Measurements from ENCODE around the gene GMPPB. TPM values are rescaled to one million over a fixed set of nuclear protein-coding genes. Genes with fewer than 3 reads are reported as not detected.
A peak's percentile ranks its signal among the peaks of the same experiment; 100 is the strongest.

GMPPB gene
- total RNA-seq, 1 donor = 21.0 TPM

DNA sequence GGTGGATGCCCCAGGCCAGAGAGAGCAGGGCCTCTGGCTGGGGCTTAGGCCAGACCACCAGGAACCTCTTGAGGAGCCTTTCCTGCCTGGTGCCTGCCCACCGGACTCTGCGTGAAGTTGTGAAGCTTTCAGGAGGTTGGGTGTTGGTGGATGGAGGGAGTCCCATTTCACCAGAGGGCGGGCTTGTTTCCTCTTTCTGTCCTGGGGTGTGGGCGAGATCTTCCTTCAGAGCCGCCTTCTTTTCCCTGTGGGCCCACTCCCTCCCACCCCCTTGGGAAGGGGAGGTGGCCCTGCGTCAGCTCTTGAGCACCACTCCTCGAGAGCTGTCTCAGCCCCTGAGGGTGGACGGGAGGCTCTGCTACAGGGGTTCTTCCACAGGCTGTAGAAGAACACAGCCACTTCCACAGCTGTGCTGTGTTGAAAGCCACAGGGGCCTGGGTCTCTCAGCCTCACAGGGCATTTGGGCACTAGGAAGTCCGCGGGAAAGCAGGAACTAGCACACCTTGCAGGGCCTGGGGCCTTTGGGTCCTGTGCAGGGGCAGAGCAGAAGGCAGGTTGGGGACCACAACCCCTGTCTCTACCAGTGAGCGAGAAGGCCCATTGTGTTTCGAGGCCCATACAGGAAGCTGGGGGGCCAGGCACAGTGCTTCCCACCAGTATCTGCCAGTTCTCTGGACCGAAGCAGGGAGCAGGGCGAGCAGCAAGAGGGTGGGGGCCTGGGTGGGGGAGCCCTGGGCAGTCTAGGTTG lies 6.4 kb downstream of the GMPPB start:
- no peaks in the 10 kb centered on the region for H3K9me3 ChIP-seq (ENCODE audit: low read depth, low read length)
- no peak overlapping the region for H3K4me3 ChIP-seq (ENCODE audit: insufficient read depth, low read length)
- H3K79me2 ChIP-seq (ENCODE audit: insufficient read depth, low read length) = peaks cover 6% of the 10 kb centered on the region
- no peaks in the 10 kb centered on the region for H3K27me3 ChIP-seq (ENCODE audit: insufficient read depth, low read length)
- H4K20me1 ChIP-seq (ENCODE audit: insufficient read depth, low read length) = peaks cover 14% of the 10 kb centered on the region
- peaks cover 17% of the 10 kb centered on the region for H3K36me3 ChIP-seq (ENCODE audit: insufficient read depth, low read length)
- H2AFZ ChIP-seq (ENCODE audit: low read length) = no peak overlapping the region
- DNase-seq (ENCODE audit: insufficient read length, low spot score, missing footprints) = peak; percentile 43
- H3K4me1 ChIP-seq (ENCODE audit: insufficient read depth, low read length) = peaks cover 6% of the 10 kb centered on the region
- no peak overlapping the region for H3K4me2 ChIP-seq (ENCODE audit: insufficient read depth, low read length)
- TF ChIP-seq, protein P1, sequence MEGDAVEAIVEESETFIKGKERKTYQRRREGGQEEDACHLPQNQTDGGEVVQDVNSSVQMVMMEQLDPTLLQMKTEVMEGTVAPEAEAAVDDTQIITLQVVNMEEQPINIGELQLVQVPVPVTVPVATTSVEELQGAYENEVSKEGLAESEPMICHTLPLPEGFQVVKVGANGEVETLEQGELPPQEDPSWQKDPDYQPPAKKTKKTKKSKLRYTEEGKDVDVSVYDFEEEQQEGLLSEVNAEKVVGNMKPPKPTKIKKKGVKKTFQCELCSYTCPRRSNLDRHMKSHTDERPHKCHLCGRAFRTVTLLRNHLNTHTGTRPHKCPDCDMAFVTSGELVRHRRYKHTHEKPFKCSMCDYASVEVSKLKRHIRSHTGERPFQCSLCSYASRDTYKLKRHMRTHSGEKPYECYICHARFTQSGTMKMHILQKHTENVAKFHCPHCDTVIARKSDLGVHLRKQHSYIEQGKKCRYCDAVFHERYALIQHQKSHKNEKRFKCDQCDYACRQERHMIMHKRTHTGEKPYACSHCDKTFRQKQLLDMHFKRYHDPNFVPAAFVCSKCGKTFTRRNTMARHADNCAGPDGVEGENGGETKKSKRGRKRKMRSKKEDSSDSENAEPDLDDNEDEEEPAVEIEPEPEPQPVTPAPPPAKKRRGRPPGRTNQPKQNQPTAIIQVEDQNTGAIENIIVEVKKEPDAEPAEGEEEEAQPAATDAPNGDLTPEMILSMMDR (IDR thresholded peaks at IDR 0.05; ENCODE audit: extremely low read depth, low read depth, low read length) = no peak
- H3K27ac ChIP-seq (ENCODE audit: low read depth, low read length) = no peak overlapping the region

DNA sequence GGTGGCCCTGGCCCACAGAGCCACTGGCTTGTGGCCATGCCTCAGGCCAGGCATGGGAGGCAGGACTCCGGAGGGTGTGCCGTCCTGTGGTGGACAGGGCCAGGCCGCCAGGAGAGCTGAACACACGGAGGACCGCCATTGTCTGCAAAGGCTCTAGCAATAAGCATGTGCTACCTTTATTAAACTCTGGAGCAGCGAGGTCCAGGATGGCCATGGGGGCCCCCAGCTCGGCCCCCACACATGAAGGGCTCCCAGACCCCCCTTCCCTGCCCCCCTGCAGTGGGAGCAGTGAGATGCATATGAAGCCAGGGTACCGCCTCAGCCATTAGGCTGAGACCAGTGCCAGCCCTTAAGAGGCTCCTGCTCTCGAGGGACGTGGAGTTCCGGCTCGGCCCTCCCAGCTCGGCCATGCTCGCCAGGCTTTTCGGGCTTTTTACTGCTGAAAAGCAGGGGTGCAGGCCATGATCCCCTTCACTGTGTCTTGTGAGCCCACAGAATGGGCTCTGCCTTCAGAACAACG lies 7.0 kb downstream of the GMPPB start:
- peaks cover 12% of the 10 kb centered on the region for H4K20me1 ChIP-seq (ENCODE audit: insufficient read depth, low read length)
- H3K36me3 ChIP-seq (ENCODE audit: insufficient read depth, low read length) = peaks cover 10% of the 10 kb centered on the region
- H3K27ac ChIP-seq (ENCODE audit: low read depth, low read length) = no peak overlapping the region
- H3K27me3 ChIP-seq (ENCODE audit: insufficient read depth, low read length) = no peaks in the 10 kb centered on the region
- H3K4me2 ChIP-seq (ENCODE audit: insufficient read depth, low read length) = no peak overlapping the region
- no peaks in the 10 kb centered on the region for H3K79me2 ChIP-seq (ENCODE audit: insufficient read depth, low read length)
- no peak overlapping the region for H3K4me3 ChIP-seq (ENCODE audit: insufficient read depth, low read length)
- no peak overlapping the region for H2AFZ ChIP-seq (ENCODE audit: low read length)
- TF ChIP-seq, protein P1 (IDR thresholded peaks at IDR 0.05; ENCODE audit: extremely low read depth, low read depth, low read length) = no peak
- DNase-seq (ENCODE audit: insufficient read length, low spot score, missing footprints) = peak; percentile 48
- peaks cover 6% of the 10 kb centered on the region for H3K4me1 ChIP-seq (ENCODE audit: insufficient read depth, low read length)
- no peaks in the 10 kb centered on the region for H3K9me3 ChIP-seq (ENCODE audit: low read depth, low read length)

DNA sequence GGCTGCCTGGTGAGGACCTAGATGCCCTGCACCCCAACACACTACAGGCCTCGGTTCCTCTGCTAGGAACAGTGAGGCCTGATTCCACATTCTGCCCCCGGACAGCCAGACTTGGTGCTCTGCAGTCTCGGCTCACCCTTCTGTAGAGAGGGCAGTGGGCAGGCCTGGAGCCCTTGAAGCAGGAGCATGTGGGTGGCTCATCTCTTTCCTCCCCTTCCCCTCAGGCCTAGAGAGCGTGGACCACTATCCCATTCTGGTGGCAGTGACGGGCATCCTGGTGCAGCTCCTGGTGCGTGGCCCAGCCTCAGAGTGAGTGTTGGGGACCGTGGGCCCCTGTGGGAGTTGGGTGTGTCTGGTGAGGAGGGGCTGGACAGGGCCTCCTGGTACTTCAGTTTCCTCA lies 7.6 kb downstream of the GMPPB start:
- Histone ChIP-seq H3K9me3 (ENCODE audit: low read depth, low read length) (no peaks in the 10 kb centered on the region), H3K4me3 (ENCODE audit: insufficient read depth, low read length) (no peak overlapping the region), H3K27ac (ENCODE audit: low read depth, low read length) (no peak overlapping the region), H3K36me3 (ENCODE audit: insufficient read depth, low read length) (peaks cover 6% of the 10 kb centered on the region), H2AFZ (ENCODE audit: low read length) (no peak overlapping the region), H3K79me2 (ENCODE audit: insufficient read depth, low read length) (no peaks in the 10 kb centered on the region), H3K4me2 (ENCODE audit: insufficient read depth, low read length) (no peak overlapping the region), H4K20me1 (ENCODE audit: insufficient read depth, low read length) (peaks cover 12% of the 10 kb centered on the region), H3K4me1 (ENCODE audit: insufficient read depth, low read length) (peaks cover 6% of the 10 kb centered on the region), H3K27me3 (ENCODE audit: insufficient read depth, low read length) (no peaks in the 10 kb centered on the region)
- TF ChIP-seq, protein P1 (IDR thresholded peaks at IDR 0.05; ENCODE audit: extremely low read depth, low read depth, low read length) = no peak
- DNase-seq (ENCODE audit: insufficient read length, low spot score, missing footprints) = peak; percentile 53

DNA sequence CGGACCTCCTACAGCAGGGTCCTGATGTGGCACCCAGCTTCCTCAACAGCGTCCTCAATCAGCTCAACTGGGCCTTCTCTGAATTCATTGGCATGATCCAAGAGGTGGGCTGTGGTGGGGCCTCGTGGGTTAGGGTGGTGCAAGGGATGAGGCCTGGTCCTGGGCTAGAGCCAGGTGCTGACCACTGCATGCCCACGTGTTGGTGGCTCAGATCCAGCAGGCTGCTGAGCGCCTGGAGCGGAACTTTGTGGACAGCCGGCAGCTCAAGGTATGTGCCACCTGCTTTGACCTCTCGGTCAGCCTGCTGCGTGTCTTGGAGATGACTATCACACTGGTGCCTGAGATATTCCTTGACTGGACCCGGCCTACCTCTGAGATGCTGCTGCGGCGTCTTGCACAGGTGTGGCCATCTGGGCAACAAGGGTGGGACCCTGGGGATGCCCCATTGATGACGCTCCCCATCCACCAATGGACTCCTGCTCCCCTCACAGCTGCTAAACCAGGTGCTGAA lies 8.1 kb downstream of the GMPPB start:
- Histone ChIP-seq H3K79me2 (ENCODE audit: insufficient read depth, low read length) (no peaks in the 10 kb centered on the region), H3K4me3 (ENCODE audit: insufficient read depth, low read length) (no peak overlapping the region), H2AFZ (ENCODE audit: low read length) (no peak overlapping the region), H3K4me1 (ENCODE audit: insufficient read depth, low read length) (peaks cover 6% of the 10 kb centered on the region), H3K27ac (ENCODE audit: low read depth, low read length) (no peak overlapping the region), H4K20me1 (ENCODE audit: insufficient read depth, low read length) (peaks cover 12% of the 10 kb centered on the region), H3K9me3 (ENCODE audit: low read depth, low read length) (no peaks in the 10 kb centered on the region), H3K4me2 (ENCODE audit: insufficient read depth, low read length) (no peak overlapping the region), H3K36me3 (ENCODE audit: insufficient read depth, low read length) (peaks cover 1% of the 10 kb centered on the region), H3K27me3 (ENCODE audit: insufficient read depth, low read length) (no peaks in the 10 kb centered on the region)
- DNase-seq (ENCODE audit: insufficient read length, low spot score, missing footprints) = peak; percentile 57
- TF ChIP-seq, protein P1 (IDR thresholded peaks at IDR 0.05; ENCODE audit: extremely low read depth, low read depth, low read length) = no peak

Measured in osteoblast (primary cell).